Stimulated activated CD8-positive, alpha-beta memory T cell treated with anti-CD3 and anti-CD28 coated beads, Interleukin-12 subunit alpha, Interleukin-12 subunit beta, amount 100 ng/mL, for 1 hour (primary cell): ENCODE results near the gene FSD1L.

ENCODE experiments used
- DNase-seq: peaks from one replicate; pipeline ENCODE4 v3.0.0-alpha.2; 2020; ENCODE audit warnings: low read depth

The FSD1L gene

DNA sequence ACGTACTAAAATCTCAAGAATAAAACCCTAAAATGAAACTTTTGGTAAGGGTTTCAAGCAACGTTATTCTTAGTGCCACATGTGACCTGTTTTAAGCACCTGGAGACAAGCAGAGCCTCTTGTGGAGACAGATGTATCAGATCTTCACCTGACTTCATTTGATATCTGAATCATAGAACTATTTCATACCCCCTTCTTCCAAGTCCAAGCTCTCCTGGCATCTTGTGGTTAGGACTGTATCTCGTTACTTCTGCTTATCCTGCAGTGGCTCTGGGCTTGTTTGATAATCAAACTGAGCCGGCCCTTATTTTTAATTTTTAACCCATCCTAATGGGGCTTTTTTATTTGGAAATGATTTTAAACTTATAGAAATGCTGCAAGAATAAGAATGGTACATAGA lies 11.1 kb upstream of the FSD1L start:
- no peak for DNase-seq

DNA sequence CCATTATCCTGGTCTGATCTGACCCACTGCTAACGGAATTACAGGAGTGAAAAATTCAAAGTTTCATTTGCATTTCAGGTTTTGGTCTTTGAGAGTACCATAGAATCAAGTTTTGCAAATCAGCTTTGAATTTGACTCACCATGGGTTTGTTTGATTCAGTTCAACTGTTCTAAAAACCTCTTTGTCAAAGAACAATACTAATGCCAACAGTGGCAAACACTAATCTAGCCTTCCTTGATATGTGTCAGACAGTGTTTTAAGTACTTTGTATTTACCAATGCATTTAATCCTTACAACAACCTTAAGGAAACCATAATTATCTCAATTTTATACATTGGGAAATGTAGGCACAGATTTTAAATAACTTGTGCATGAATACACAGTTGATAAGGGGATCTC lies 10.1 kb upstream of the FSD1L start:
- no peak for DNase-seq

DNA sequence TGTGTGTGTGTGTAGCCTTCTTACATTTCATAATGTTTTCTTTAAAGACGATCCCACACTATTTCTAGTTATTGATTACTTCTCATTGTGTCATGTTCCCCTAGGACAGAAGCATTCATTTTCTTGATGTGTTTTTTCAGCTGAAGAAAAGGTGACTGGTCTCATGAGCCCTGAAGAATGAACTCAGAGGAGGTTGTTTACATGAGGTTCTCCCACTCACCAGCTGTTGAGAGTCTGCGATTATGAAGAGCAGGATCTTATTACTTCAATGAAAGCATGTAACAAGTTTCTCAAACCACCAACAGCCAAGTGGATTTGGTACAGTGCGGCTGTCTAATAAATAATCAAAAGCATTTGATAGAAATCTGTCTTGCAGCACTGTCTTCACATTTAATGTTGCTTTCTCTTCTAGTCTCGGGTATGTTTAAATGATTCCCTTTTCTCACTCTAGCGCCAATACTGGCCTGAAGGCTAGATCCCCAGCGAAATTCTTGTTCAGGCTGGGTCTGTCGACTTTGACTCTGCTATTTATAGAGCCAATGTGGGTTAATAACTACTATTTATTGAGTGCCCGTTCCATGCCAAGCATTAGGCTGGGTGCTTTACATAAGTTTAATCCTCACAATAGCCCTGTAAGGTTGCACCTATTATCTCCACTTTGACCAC lies 9.6 kb upstream of the FSD1L start:
- no peak for DNase-seq

DNA sequence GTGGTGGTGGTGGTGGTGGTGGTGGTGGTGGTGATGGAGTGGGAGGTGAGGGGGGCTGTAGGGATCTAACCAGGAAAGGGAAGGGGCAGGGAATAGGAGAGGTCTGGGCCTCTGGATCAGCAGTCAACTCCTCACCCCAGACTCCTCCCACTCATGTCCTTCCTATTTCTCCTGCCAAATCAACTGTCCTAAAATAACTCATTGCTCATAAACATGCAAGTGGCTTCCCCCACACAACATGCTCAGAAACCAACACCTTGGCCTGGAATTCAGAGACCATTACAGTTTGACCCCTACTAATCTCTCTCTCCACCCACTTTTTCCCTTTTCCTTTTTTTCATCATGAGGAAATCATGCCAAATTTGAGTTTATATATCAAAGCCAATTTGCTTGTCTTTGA lies 8.4 kb upstream of the FSD1L start:
- DNase-seq: no peak

DNA sequence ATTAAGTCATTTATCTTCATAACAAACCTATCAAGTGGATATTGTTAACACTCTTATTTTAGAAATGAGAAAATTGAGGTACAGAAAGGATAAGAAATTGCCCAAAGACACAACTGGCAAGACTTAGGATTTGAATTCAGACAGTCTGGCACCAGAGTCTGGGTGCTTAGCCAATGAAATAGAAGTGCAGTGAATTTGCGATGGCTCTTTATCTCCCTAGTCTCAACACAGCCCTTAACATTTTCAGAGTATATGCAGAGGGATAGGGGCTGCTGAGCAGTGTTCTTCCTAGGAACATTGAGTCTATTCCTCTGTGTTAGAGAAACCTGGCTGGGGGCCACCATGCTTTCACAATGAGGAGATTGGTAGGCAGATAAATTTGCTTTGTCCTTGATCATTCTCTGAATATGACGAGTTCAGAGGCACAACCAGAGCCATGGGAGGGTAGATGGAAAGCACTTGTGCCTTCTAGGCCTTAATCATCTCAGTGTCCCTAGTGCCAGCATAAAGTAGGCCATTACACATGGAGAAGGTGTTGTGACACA lies 6.1 kb upstream of the FSD1L start:
- no peak for DNase-seq

DNA sequence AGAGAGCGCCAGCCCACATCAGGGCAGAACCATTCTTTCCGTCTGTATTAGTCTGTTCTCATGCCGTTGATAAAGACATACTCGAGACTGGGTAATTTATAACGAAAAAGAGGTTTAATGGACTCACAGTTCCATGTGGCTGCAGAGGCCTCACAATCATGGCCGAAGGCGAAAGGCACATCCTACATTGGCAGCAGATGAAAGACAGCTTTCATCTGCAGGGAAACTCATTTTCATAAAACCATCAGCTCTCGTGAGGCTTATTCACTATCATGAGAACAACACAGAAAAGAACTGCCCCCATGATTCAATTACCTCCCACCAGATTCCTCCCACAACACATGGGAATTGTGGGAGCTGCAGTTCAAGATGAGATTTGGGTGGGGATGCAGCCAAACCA lies 4.7 kb upstream of the FSD1L start:
- DNase-seq: no peak

DNA sequence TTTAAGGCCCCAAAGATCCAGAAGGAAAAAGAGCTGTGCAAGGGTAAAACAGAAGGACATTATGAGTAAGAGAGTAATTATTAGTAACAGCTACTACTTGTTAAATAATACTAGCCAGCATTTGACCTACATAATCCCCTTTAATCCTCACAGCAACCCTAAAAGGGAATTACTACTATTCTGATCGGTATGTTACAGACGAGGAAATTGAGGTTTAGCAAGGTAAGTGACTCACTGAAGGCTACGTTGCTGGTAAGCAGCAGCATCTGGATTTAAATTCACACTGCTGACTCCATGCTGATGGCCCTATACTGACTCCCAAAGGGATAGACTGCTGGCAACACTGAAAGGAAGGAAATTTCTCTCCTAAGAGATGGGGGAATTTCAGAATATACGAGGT lies 3.7 kb upstream of the FSD1L start:
- no peak for DNase-seq

DNA sequence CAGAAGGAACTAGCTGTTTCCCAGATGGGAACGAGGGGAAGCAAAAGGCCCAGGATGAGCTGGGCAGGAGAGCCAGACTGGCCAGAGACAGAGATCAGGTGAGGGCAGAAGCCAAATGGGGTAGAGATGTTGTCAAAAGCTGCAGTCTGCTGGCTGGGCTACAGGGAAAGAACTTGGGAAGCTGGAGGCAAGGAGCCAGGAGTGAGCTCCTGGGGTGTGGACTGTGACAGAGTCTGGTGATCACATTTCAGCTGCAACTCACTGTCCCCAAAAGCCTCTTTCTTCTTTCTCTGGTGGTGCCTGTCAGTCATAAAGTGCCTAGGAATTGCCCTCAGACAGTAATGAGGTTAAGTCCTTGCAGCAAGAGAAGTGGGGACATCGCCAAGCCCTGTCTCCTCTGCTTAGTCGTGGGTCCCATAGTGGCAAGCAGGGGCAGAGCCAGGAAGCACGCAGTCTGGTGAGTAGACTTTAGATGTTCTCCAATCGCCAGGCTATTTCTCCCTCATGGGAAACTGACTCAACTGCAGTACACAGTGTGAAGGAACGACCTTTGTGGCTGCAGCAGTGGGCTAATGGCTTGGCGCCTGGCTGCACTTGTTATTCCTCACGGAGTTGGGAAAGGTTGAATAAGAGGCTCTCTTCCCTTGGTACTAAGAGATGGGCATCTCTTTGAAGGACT lies 2.5 kb upstream of the FSD1L start:
- no peak for DNase-seq

DNA sequence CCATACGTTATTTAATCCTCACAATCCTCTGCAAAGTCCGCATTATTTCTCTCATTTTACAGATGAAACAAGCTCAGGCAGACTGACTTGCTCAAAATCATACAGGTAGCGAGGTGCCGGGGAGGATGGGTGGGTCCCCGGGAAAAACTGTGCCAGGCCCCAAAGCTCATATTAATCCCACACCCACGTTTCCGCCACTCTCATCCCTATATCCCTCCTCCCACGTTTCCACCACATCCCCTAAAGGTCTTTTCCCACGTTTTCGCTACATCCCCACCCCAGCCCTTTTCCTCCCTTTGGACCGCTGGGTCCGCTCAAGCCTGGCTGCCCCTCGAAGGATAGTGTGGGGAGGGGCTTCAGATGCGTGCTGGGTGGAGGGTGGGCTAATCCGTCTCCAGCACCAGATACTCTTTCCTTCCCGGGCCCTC lies 434 bp upstream of the FSD1L start:
- no peak for DNase-seq

DNA sequence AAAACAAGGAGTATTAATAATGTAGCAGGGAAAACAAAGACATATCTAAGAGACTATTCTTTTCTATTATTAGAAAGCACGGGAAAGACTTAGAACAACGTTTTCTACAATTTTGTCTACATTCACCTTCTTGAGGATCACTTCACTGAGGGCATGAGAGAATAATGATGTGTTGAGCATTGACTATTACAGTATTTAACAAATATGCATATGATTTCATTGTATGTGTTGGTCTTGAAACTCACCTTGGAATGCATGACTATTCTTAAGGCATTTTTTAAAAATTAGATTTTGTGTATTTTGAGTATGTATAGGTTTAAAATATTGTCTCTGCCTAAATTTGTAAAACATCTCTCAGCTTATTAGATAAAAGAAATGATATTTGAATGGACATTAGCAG lies 1.2 kb downstream of the FSD1L start:
- no peak for DNase-seq

DNA sequence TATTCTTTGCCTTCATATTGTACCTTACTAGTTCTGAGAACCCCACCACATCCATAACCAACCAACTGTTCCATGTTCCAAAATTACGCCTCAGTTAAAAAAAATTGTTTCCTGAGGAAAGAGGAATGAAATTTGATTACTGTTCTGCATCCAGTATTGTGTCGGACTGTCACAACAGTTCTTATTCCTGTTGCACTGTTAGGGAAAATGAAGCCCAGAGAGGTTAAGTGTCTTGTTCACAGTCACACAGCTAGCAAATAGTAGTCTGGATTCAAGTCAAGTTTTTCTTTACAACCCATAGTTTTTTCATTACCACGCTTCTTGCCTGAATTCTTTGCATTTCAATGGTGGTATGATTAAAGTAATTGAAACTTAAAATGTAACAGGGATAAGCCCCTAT lies 4.4 kb downstream of the FSD1L start:
- DNase-seq: no peak

DNA sequence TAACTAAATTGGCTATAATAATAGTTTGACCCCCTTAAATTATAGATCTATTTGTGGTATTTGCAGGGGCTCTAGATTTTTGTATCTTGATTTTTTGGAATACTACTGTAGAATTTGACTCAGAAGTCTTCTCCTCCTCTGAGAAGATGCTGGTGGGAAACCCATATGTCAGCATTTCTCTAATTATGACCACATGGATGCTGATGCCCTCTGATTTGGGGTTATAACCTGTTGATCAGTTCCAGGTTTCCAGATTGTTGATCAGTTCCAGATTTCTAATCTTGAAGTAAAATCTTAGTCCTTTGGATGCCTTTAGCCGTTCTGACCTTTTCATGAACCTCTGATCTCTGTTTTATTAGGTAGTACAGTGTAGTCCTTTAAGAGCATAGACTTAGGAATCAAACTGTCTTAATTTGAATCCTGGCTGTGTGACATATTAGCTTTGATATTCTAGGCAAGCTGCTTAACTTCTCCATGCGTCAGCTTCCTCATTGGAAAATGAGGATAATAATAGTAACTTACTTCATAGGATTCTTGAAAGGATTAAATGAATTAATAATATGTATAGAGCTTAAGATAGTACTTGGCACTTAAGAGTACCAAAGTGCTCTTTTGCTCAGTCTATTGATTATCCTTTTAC lies 8.1 kb downstream of the FSD1L start:
- DNase-seq: no peak

DNA sequence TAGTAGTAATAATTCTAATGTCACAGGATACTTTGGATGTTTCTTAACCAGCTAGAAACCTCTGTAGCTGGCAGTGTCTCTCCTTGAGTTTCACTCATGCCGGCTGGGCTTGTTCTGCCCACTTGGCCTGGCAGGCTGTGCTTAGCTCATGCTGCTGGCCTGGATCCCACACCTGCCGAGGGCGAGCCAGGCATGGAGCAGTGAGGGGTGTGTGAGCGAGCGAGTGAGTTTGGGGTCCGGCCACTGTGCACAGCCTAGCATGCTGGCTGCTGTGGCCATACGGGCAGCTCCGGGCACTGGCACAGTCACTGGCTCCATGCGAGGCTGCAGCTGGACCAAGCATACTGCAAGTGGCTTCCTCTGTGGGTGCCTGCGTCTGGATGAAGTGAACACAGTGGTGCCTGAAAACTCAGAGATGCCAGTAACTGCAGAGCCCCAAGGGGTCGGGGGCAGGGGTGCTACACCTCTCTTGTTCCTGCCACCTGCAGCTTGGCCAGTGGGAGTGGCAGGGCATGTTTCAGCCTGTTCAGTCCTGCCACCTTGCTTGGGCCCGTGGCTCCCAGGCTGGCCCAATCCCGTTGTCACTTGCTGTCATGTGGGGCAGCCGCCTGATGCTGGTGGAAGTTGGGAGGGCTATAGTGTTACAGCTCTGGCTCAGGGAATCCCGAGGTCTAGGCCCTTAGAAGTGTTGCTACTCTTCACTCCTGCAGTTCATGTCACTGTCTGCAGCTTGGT lies 9.9 kb downstream of the FSD1L start:
- no peak for DNase-seq

DNA sequence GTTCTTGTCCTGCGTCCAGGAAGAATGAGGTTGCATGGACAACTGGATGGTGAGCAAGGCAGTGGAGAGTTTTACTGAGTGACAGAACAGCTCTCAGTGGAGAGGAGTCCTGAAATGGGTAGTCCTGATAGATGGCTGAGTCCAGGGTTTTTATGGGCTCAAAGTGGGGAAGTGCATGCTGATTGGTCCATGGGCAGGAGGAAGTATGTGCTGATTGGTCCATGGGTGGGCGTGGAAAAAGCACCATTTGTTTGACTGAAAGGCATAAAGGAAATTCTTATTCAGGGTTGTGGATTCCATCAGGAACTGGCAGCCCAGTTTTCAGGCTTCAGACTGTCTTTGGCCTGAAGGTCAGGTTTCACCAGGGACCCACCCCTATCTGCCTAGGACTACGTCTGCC lies 10.6 kb downstream of the FSD1L start:
- DNase-seq: no peak

DNA sequence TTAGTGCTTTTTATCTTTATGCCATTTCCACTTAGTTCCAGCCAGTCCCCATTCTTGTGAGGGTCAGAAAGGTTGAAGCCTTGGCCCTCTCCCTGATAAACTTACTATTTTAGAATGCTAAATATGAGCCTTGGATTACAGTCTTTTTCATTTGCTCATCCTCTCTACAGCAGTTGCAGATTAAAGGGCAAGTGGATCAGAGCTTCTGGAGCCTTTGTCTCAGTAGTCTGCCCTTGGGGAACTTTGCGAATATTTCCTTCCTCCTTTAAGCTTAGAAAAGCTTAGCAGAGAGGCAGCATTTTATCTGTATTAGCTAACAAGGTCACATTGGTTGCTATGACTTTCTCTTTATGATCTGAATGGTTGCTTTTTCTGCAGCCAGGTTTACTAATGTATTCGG lies 11.5 kb downstream of the FSD1L start:
- DNase-seq: no peak

DNA sequence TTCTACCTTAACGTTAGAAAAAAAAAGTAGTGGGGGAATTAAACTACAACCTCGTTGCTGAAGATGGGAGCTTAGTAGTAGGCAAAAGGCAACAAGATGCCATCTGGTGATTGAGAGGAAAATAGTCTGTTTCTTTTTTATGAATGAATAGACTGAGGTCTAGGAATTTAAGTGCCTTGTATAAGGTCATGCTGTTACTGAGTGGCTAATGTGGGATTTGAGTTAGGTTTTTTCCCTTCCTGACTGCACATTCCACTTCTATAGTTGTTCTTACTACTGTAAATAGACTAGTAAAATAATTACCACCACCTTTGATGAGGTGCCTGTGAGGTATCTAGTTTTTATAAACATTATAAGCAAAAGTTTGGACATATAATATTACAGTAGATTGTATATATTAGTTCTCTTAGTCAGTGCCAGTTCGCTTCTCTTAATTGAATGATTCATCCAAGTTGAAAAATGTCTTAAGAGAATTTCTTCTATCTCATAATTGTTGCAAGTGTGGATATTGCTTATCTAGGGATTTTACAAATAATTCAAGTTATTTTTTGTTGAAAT lies 19.1 kb downstream of the FSD1L start:
- DNase-seq: no peak

DNA sequence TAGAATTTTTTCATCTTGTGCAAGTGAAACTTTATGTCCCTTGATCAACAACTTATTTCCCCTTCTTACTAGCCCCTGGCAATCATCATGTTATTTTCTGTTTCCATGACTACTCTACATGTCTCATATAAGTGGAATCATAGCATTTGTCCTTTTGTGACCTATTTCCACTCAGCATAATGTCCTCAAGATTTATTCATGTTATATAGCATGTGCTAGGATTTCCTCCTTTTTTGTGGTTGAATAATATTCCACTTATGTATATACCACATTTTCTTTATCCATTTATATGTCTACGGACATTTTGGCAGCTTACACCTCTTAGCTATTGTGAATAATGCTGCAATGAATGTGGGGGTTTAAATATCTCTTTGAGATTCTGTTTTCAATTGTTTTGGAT lies 21.0 kb downstream of the FSD1L start:
- no peak for DNase-seq

DNA sequence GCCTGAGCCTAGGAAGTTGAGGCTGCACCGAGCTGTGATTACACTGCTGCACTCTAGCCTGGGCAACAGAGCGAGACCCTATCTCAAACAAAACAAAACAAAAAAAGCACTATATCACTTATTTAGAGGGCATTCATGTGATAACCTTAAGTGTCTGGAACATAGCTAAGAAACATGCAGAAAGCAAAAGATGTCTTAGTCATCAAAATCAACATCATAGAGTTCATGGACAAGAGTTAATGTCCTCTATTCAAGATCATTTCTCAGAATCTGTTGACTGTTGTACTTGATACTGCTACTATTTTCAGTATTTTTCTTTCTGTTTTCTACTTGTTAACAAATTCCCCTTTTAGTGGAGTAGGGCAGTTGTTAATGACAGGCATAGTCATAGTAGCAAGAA lies 25.4 kb downstream of the FSD1L start:
- DNase-seq: no peak

DNA sequence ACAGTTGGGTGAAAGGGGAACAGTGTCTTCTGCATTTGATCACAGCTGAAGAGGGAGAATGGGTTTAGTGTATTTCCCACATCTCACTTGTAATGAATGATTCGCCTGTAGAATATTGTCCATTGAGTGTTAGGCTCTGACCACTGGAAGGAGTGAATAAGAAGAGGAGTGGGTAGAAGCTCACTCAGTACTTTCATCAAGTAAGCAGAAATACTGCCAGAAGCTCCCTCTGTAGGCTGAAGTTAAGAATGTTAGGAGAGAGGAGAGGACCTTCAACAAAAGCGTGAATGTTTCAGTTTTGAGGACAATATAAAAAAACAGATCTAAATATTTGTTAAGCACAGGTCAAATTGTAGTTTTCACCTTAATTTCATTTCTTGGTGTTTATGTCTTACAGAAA lies 27.5 kb downstream of the FSD1L start:
- DNase-seq: no peak

DNA sequence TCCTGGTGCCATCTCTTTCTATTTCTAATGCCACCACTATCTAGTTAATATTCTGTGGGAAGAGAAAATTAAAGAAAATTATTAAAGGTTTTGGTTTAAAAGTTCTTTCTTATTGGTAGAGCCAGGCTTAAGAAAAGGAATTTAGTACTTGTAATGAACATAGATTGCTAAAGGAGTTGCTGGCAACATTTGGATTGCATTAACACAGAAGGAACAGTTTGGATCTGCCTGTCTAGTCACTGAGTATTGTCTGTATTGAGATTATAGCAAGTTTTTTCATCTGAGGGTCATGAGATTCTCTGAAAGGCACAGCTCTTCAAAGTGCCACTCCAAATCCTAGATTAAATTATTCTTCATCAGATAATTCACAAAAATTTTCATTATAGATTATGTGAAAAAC lies 32.0 kb downstream of the FSD1L start:
- DNase-seq: no peak

DNA sequence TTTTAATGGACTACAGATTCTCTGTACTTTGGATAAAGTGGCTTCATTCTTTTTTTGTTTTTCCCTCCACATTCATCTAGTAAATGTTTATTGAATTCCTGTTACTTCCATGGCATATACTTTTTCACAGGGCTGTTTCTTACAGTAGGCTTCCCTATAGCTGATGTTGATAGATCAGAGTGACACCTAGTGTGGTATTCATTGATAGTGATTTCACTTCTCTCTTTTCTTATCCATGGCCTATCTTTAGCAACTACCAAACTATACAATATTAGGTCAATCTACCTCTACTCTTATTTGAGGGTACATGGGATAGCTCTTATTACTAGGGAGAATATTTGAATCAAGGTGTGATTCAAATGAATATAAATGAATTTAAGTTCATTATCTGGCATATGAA lies 35.8 kb downstream of the FSD1L start:
- DNase-seq: no peak

DNA sequence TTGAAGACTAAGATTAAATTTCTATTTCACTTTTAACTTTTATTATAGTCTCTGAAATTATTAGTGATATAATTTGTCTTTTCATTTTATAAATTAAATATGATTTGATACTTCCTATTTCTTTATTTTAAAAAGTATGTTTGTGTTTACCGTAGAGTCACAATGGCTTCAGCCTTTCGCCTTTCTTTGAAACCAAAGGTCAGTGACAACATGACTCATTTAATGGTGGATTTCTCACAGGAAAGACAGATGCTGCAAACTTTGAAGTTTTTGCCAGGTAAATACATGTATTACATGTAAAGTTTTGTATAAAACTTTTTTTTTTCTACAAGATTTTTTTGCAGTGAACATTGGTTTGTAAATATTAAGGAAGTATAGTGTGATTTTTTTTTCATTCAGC lies 36.4 kb downstream of the FSD1L start:
- no peak for DNase-seq
